Measurements from ENCODE around the gene SMIM32.

DNA sequence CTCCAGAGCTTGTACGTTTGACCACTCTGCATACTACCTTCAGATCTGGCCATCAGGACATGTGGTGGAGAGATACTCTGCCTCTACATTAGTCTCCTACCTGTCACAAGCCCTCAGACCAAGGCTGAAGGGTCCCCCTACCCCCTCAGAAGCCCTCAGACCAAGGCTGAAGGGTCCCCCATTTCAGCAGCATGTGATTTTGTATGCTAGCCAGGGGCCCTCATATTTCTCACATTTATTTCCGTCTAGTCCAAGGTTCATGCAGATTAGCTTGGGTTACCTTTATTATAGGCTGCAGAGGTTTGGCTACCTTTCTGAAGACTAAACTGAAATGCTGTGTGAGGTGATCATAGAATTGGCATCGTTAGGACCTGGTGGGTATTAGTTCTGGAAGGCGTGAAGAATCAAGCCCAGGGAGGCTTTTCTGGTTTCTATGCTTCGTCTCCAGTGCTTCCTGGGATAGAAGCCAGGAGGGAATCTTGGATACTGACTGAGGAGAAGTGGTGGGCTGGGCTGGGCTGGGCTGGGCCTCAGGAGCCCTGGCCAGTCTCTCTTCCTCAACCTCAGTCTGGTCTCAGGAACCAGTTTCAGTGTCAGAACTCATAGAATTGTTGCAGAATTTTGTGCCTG, 2.8 kb downstream of the SMIM32 start:
- TF ChIP-seq EP300 (IDR thresholded peaks at IDR 0.05) (no peak), POLR2A (IDR thresholded peaks at IDR 0.05) (no peak)
- TF ChIP-seq, protein P1, sequence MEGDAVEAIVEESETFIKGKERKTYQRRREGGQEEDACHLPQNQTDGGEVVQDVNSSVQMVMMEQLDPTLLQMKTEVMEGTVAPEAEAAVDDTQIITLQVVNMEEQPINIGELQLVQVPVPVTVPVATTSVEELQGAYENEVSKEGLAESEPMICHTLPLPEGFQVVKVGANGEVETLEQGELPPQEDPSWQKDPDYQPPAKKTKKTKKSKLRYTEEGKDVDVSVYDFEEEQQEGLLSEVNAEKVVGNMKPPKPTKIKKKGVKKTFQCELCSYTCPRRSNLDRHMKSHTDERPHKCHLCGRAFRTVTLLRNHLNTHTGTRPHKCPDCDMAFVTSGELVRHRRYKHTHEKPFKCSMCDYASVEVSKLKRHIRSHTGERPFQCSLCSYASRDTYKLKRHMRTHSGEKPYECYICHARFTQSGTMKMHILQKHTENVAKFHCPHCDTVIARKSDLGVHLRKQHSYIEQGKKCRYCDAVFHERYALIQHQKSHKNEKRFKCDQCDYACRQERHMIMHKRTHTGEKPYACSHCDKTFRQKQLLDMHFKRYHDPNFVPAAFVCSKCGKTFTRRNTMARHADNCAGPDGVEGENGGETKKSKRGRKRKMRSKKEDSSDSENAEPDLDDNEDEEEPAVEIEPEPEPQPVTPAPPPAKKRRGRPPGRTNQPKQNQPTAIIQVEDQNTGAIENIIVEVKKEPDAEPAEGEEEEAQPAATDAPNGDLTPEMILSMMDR (IDR thresholded peaks at IDR 0.05) = no peak
